GM21390 (cell line): ENCODE measurements around the gene TSFM.
"Not testable (repeated sequence)": the region's sequence is repeated elsewhere in the genome, so short reads cannot be mapped to it uniquely, and the experiment has no call there.

ENCODE experiments used
- ATAC-seq: cut with Tn5 transposase; IDR thresholded peaks from one replicate; pipeline ENCODE4 v1.9.1; 2021; ENCODE audit not compliant: unreplicated experiment

Gene TSFM

DNA sequence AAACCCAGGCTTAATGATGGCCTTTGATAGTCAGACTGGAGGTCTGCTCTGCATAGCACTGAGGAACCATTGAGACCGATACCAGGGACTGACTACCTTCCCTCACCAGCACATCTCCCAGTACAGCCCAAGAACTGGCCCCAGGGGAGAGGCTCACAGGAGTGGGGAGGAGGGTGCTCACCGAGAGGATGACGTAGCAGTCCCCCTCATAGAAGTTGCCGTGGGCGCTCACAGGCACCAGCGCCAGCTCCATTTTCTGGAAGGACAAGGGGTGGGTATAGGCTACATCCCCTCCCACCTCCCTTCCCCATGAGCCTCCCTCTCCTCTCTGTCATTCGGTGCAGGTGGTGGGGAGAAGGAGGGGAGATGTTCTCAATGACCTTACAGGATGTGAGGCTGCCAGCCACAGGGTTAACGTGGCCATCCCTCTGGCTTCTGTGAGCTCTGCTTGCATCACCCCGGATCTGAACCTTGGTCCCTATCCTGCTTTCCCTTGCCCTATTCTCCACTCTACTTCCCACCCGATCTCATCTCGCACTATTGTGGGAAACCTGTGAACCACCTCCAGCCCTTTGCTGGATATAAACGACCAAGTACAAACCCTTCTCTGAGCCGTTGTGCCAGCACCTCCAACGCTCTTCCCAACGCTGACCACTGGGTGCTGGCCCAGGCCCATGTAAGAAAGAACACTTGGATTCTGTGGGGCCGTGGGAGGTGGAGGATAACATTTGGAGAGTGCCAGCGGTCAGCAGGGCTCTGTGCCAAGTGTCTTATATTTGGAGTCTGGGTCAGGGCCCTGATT is 31.6 kb downstream of the TSFM start:
- ATAC-seq = no peak

DNA sequence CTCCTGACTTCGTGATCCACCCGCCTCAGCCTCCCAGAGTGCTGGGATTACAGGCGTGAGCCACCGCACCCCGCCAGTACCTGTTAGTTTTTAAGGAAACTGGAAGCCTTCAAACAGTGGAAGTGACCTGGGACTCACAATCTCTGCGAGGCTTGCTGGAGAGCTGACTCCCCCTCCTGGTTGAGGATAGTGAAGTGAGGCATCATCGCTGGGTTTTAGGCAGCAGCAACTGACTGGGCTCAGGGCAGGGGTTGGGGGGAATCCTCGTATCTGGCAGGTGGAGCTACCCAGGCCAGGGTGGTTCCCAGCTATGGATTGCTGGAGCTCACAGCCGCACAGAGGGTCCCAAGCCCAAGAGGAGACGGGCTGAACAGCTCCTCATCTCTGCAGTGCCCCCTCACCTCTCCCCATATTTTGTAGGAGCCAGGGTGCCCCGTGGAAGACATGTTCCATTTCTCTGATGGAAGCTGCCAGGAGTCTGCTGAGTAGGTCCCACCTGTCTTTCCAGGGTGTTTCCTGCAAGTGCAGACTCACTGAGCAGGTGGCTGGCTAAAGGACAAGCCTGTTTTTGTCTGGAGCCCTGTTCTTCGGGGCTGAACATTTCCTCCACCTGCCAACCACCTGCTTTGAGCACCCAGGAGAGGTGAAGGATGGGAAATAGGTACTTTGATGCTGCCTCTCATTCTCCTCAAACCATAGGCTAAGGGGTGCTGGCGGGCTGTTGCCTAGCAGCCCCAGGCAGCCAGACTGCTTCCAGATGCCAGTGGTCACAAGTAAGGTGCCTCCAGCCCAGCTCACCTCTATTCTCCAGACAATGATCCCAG is 32.8 kb downstream of the TSFM start:
- no peak for ATAC-seq

DNA sequence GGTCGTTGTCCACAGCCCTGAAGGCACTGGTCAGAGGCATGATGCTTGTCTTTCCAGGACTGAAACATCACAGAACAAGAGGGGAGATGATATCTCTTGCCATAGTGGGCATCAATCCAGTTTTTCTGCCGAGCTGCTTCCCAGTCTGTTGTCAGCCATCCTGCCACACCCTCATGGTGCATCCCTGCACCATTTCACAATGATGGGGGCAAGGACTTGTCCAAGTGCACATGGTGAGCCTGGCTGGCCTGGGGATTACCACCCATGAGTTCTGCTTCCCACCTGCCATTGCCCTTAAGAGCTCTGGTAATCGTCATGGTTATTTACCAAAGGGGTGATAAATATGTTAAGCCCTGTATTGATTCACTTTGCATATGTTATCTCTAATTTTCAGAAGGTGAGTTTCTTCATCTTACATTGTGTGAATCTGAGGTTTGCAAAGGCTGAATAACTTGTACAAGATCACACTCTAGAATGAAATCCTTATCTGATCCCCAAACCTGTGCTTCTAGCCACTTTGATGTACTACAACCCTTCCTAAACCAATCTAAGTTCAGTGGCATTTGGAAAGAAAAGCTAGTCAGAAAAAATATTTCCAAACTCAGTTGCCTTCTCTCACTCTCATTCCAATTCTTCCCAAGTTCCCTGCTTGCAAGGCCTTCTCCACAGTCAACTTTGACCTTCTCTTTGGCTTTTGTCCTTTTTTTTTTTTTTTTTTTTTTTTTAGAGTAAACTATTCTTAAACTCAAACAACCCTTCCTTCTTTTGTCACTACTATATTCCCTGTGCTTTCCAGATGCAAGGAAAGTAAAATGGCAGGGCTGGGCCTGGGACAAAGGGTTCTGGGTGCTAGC is 33.6 kb downstream of the TSFM start:
- ATAC-seq = no peak

DNA sequence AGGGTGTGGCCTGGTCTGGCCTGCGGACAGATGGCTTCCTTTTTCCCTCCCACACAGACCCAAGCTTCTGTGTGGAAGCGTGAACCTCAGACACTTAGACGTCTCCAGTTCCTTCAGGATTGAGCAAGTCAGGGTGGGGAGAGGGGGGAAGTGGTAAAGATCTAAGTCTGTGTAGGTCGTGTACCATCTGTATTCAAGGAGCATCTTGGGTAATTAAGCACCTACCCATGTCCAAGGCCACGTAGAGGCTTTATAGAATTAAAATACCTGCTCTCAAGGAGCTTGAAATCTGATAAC is 34.2 kb downstream of the TSFM start:
- no peak for ATAC-seq

DNA sequence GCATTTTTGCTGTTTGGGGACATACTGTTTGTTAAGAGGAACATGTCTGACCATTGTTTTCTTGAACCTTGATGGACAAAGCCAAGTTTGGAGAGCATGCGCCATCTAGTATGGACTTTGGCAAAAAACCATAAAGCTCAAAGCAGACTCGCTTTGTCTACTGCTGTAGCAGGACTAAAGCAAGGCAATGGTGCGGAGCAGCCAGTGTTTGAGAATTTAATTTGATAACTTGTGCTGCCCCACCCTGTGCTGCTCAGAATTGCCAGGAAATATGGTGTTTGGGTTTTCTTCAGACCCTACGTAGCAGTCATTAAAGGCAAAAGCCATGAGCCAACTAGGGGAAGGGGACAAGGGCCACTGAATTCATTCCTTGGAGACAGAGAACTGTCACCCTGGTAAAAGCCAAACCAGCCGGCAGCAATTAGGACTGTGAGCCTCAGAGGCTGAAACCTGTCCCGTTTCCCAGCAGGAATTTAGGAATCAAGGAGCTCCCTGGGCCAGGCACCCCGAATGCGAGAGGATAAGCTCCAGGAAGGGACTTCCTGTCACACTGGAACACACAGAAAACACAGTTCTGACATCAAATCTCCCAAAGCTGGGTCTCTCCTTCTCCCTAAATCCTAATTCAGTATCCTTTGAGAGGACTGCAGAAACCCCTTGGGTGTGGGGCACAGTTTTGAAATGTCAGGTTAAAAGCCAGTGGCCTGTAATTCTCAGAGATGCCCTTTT is 34.8 kb downstream of the TSFM start:
- no peak for ATAC-seq

DNA sequence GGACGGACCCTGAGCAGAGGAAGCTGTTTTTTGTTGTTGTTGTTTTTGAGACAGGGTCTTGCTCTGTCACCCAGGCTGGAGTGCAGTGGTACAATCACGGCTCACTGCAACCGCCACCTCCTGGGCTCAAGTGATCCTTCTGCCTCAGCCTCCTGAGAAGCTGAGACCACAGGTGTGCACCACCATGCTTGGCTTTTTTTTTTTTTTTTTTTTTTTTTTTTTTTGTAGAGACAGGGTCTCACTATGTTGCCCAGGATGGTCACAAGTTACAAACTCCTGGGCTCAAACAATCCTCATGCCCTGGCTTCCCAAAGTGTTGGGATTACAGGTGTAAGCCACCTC is 35.4 kb downstream of the TSFM start:
- ATAC-seq = not testable (repeated sequence)

DNA sequence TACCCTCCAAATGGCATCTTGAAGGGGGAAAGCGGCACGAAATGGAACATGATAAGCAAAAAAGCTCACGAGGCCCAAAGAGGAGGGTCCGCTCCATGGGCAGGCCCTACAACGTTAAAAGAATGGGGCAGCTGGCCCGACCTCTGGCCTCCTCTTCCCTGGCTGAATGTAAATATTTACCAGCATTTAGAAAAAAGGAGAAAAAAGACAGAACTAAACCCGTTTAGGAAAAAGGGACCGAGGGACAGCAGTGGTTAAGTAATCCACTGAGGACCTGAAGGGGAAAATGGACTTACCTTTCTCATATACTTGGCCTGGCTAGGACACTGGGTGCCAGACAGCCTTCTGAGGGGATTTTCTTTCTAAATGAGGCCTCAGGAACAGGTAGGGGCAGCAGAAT is 37.5 kb downstream of the TSFM start:
- ATAC-seq = not testable (repeated sequence)

DNA sequence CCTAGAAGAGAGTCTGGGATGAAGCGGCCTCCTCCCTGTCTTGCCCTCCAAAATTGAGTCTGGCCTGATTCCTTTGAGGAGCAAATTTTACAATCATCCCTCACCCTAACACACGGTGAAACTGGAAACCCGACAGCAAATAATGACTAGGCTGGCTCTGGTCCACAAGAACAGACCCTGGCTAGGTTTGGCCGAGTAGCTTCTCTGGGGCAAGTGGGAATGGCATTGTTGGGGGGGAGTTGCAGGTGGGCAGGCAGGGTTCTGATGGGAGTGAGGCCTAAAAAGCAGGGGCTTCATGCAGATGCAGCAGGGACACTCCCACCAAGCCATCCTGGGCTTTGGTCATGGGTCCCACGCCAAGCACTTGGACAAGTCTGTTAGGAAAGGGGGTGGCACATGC is 38.4 kb downstream of the TSFM start:
- not testable (repeated sequence) for ATAC-seq

DNA sequence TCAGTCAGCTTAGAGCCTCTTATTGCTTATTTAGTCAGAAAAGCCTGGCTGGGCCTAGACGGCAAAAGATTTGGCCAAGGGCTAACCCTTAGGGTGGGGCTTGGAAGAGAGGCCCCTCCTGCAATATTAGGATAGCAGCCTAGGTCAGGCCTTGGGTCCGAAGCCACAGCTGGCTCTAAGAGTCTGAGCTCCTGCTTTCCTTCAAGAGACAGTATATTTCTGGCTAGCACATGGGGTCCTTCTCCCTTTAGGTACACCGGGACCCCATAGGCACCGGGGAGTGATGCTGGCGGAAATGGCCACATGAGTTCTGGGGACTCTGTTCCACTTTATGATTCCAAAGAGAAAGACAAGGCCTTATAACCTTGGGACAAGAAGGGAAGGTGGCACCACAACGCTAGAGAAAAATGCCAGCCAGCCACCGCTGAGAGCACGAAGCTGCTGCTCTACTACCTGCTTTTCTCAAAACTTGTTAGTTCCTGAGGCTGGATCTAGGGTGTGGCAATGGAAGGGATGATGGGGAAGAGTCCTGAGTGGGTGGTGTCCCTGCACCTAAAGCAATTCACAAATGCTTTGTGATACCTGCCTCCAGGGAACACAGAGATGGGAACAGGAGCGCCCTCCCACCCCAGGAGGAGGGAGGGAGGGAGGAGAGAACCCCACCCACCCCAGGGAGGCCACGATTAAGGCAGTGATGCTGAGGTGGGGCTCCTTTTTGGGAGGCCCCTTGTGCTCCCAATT is 39.1 kb downstream of the TSFM start:
- ATAC-seq = no peak

DNA sequence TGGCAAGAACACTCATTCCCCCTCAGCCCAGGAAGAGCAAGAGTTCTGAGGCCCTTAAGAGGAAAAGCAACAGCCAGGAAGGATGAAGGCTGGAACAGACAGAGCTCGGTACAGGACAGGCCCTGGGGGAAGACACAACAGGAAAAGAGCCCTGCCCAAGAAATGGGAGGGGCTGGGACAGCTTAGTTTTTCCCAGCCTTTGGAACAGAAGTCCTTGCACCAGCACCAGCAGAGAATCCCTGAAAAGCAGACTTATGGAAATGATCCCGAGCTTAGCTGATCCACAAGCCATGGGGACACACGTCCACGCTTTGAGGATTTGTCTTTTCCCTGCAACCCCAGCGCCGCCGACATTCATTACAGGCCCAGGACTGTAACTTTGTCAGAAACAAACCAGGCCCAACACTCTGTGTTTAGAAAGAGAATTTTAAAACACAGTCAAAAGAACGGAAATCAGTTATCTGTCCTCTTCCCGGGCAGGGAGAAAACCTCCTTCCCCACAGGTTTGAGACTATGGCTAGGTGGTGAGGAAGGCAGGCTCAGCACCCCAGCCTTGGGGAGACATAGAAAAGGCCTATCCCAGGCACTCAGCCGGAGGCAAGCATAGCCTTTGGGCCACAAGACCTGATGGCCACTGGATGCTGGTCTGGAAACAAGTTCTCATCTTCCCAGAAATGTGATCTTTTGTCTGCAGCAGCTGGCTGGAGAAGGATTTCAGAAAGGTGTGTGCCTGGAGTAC is 40.0 kb downstream of the TSFM start:
- ATAC-seq = no peak

DNA sequence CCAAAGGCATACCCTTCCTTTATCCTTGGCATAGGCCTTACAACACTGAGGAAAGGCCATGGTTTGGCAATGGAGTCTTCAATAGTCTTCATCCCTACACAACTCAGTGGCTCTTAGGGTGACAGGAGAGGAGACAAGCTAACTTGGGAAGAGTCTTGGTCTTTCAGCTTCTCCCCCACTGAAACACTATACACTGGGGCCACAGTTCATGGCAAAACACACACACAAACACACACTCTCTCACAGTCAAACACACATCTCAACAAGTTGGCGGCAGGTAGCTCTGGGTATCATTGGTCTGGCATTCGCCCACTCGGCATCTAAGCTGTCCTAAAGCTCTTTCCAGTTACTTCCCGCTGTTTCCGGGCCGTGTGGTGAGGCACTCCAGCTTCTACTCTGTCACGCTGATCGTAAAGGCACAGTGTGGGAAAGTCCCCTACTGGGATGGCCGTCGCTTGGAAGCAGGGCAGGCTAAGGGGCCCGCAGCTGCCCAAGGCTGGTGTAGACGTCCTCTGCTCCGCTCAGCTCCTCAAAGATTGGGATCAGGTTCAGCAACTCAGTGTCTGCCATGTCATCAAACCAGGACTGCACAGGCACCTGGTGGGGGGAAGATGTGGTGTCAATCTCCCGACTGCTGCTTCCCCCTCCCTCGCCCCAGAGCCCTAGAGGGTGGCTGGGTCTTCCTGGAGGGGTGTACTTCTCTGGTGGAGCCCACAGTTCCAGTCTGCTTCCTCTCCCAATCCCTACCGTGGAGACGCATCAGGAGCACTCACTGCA is 40.7 kb downstream of the TSFM start:
- no peak for ATAC-seq

DNA sequence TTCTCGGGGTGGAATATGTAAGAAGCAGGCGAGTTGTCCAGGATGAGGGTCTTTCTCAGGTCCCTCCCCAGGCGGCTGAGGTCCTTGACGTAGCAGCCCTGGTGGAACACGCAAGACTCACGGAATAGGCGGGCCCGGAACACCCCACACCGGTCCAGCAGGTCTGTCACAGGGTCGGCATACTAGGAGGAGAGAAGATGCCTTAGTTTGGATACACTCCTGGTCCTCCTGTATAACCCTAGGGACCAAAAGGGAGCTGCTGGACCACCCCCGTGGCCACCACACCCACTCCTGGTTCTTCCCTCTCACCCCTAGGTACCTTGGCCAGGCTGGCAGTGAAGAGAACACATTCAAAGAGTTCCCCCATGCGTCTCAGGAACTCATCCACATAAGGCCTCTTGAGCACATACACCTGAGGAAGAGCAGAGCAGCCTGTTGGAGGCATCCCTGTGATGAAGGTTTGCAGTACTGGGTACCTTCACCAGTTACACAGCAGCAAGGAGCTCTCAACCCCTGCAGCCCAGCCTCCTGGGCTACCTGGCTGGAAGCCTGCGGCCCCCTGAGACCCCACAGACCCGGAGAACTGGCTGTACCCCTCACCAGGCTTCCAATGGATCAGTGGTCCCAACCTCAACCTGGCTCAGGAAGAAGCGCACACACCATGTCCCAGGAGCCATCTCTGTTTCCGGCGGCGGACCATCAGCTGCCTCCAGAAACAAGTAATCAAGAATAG is 41.5 kb downstream of the TSFM start:
- no peak for ATAC-seq

DNA sequence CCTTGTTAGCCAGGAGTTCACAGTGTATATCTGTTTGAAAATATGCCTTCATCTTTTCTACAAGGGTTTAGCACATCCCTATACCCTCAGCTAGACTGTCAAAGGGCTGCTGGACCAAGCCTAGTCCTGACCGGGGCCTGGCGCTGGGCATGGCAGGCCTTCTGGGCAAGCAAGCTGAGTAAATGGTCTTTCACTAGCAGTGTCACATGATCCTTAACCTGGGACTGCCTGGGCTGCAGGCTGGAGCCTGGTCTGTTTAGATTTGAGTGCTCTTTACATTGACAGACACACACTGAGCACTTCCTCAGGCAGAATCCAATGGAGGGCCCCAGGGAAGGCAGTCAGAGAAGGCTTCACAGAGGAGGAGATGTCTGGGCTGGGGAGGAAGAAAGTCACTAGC is 42.9 kb downstream of the TSFM start:
- ATAC-seq = no peak

DNA sequence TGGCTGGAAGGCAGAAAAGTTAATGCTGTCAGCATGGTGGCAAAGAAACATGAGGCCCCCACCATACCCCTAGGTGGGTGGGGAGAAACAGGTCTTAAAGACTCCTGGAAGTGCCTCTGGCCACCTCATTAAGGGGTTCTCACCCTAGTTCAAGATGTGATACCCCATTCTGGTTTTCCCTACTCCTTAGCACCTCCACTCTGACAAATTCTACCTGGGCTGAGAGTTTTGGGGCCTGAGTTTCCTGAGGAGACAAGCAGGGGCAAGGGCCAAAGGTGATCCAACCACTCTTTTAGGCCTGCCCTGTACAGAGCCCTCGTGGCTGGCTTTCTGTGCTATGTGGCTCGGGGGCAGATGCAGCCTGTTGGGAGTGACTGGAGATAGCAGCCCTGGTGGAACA is 43.8 kb downstream of the TSFM start:
- no peak for ATAC-seq

DNA sequence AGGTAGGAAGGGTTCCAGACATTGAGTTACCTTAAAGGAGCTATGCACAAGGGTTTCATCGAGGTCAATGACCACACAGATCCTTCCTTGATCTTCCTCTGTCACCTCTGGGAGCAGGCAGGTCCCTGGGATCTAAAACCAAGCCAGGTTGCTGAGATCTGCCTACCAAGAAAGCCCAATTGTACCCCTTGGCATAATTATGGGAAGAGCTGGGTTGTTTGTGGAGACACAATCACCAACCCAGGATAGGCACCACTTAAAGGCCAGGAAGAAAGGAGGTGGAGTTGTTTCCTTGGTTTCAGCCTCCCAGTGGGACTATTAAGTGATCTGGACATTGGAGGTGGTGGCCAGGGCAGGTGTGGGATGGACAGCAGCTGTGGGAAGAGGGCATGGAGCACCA is 44.4 kb downstream of the TSFM start:
- ATAC-seq = no peak

DNA sequence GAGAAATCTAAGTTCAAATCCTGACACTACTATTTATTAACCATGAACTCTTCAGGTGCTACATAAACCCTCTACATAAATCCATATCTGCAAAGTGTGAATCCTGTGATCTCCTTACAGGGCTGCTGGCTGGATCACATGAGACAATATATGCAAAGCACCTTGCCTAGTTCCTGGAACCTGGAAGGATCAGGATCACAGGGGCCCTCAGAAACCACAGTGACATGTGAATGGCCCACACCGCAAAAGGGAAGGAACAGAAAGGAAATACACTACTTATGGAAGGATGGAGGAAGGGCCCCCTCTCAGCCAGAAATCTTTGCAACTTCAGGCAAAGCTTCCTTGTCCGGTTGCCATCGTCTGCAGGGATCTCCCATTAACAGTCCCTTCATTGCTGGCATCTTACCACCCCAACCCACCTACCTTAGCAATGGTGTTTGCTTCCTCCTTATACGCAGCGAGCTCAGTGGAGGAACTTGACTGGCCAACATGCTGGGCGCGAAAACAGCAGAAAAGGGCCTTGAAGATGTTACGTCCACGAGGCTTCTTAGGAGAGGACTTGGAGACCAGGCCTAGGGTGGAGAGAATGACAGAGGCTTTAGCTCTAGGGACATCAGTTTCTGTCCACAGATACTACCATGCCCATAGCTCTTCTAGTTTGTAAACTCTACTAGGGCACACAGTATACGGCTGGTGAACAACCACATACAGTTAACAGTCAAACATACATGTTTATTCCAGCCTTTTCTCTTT is 46.6 kb downstream of the TSFM start:
- ATAC-seq = no peak

DNA sequence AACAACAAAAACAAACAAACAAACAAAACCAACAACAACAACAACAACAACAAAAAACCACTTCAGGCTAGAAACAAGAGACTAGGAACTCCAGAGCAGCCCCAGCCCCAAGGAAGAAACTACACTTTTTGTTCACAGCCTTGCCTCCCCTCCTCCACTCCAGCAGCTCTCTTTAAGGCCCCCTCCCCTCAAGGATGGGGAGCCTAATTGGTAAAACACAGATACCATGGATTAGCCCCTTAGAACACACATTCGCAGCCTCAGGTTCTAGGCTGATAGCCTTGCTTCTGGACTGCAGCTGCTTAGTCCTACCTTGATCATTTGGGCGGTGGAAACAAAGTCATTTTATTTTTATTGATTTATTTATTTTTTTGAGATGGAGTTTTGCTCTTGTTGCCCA is 47.8 kb downstream of the TSFM start:
- ATAC-seq = no peak

DNA sequence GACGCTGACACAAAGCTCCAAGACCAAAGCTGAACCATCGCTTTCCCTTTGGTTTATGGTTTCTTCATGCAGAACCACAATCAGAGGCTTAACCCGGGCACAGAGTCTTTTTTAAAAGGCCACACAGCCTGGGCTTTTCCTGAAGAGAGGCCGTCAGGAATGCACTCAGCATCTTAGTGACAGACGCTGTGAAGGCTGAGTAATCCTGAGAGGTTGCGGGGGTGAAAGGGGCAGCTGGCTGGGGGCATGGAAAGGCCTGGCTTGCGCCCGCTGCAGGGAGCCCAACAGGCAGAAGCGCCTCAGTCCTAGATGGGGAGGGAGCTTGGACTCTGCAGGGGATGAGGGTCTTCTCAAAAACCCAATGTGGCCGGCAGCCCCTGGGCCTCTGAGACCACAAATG is 50.4 kb downstream of the TSFM start:
- no peak for ATAC-seq
